Transverse colon (tissue), 4 donors: ENCODE results near the gene HAL. TPM values are rescaled to one million over a fixed set of nuclear protein-coding genes. Genes with fewer than 3 reads are reported as not detected.

Experiments used
- DNase-seq: peaks from one replicate; pipeline ENCODE4 v3.0.0-alpha.2; 2019
- H3K27ac ChIP-seq, 4 donors: fragments of 200-600 bp; sonication (generic); 2 replicates each; pipeline ENCODE4 v1.5.1; 2016 to 2018; ENCODE audit warnings: inconsistent platforms in 4 of 4
- H3K27me3 ChIP-seq: fragments of 200-600 bp; sonication (generic); 2 replicates; pipeline ENCODE4 v1.5.1; 2017; ENCODE audit warnings: inconsistent platforms
- H3K36me3 ChIP-seq, 4 donors: fragments of 200-600 bp; sonication (generic); 2 replicates each; pipeline ENCODE4 v1.5.1; 2017 to 2019; ENCODE audit warnings: inconsistent platforms in 4 of 4
- H3K4me1 ChIP-seq, 4 donors: fragments of 200-600 bp; sonication (generic); 2 replicates each; pipeline ENCODE4 v1.5.1; 2017 to 2020; ENCODE audit warnings: inconsistent platforms in 4 of 4
- H3K4me3 ChIP-seq, 4 donors: fragments of 200-600 bp; sonication (generic); 1 replicate in 1 of 4; 2 replicates in 3 of 4; pipeline versions ENCODE4 v1.5.1 to v1.6.1; 2017 to 2019; ENCODE audit warnings: inconsistent platforms in 4 of 4
- H3K9me3 ChIP-seq, 2 donors: fragments of 200-600 bp; sonication (generic); 2 replicates each; pipeline ENCODE4 v1.5.1; 2017 to 2019; ENCODE audit warnings: inconsistent platforms in 2 of 2
- EP300 ChIP-seq: sonication (generic); formaldehyde crosslinking; IDR thresholded peaks from one replicate; pipeline ENCODE4 v1.6.1; 2017; ENCODE audit warnings: antibody characterized with exemption, low read depth
- POLR2A ChIP-seq: fragments of 450-650 bp; IDR thresholded peaks from one replicate; pipeline ENCODE4 v1.6.1; 2016; ENCODE audit warnings: antibody characterized with exemption, mild to moderate bottlenecking, moderate library complexity
- POLR2AphosphoS5 ChIP-seq, 3 donors: sonication (generic); formaldehyde crosslinking; IDR thresholded peaks; one replicate each; pipeline ENCODE4 v1.6.1; 2016; ENCODE audit warnings: antibody characterized with exemption in 3 of 3
- WGBS, 2 donors: methylation state at CpG; one replicate each; pipeline ENCODE4 v1.1.5; 2018; ENCODE audit warnings: low coverage in 1 of 2; 5-methylcytosine and 5-hydroxymethylcytosine counted together
- in situ Hi-C, 4 donors: fragments of 200-750 bp; cut with MboI; loops; one replicate each; pipeline versions ENCODE4 v1.15.0 to v1.15.1; 2017; ENCODE audit warnings: low sequenced_read_pairs in 3 of 4, low pct_ligation_motif_present in 1 of 4, low pct_unique_long_range_greater_than_20kb in 1 of 4
- intact Hi-C: fragments of 100-400 bp; cut with DNase I; formaldehyde crosslinking; loops from one replicate; pipeline ENCODE4 v1.15.1; 2023; ENCODE audit warnings: low total_unique reads
- total RNA-seq, 4 donors: library from RNA; depleted of rRNA; stranded (reverse); fragments of >200 nt; gene quantifications; one replicate each; pipeline ENCODE4 v1.1.0, GENCODE V29; 2016
- TF ChIP-seq, protein P1 (sequence below), 5 experiments: fragments of 200-600 bp in 3 of 5; fragments of 450-650 bp in 2 of 5; sonication (generic) in 3 of 5; IDR thresholded peaks; 1 replicate in 2 of 5; 2 replicates in 3 of 5; pipeline ENCODE4 v1.5.1; 2016 to 2017; ENCODE audit warnings: antibody characterized with exemption in 5 of 5, inconsistent platforms in 3 of 5, mild to moderate bottlenecking in 2 of 5, moderate library complexity in 1 of 5

HAL gene
- total RNA-seq, 4 donors from 2014 or later, result 1.1 to 3.3 (median 2.6) TPM; not detected in 1

- Histone ChIP-seq H3K4me1 (peaks cover 0 to 4% (median 0%) of the 10 kb centered on the region in 4 donors), H3K27me3 (no peaks in the 10 kb centered on the region), H3K27ac (no peak overlapping the region), H3K36me3 (no peaks in the 10 kb centered on the region), H3K4me3 (no peak overlapping the region), H3K9me3 (no peaks in the 10 kb centered on the region)
- in situ Hi-C loops (loop anchor here in 1 of 4 donors (25.0 kb wide), 1 partner anchor 400 kb away; no protein-coding TSS in a partner anchor), intact Hi-C loops (no loop called here)
- DNase-seq, result no peak
- 60 to 68% methylated on average over 5 to 14 of the region's 14 CpGs for WGBS, 2 donors
- TF ChIP-seq, protein P1, sequence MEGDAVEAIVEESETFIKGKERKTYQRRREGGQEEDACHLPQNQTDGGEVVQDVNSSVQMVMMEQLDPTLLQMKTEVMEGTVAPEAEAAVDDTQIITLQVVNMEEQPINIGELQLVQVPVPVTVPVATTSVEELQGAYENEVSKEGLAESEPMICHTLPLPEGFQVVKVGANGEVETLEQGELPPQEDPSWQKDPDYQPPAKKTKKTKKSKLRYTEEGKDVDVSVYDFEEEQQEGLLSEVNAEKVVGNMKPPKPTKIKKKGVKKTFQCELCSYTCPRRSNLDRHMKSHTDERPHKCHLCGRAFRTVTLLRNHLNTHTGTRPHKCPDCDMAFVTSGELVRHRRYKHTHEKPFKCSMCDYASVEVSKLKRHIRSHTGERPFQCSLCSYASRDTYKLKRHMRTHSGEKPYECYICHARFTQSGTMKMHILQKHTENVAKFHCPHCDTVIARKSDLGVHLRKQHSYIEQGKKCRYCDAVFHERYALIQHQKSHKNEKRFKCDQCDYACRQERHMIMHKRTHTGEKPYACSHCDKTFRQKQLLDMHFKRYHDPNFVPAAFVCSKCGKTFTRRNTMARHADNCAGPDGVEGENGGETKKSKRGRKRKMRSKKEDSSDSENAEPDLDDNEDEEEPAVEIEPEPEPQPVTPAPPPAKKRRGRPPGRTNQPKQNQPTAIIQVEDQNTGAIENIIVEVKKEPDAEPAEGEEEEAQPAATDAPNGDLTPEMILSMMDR (IDR thresholded peaks at IDR 0.05), result no peak
Observed at GRCh38 chr12:95986635-95987570, 9.2 kb downstream of the HAL start.

DNA sequence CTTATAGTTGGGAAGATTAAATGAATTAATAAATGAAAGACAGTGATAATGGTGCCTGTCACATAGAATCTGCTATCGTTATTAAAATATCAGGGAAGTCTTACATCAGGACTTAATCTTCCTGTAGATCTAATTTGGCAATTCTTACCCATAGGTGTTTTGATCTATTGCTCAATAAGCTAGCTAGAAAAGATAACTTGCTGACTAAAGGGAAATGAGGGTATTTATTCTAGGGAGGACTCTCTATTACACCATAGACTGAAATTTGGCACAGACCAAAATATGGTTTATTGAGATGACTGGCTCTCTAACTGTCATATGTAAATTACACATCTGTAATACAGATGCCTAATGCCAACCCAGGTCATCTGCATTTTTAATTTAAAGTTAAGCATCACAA is 11.5 kb downstream of the HAL start:
- H3K36me3 ChIP-seq, result no peaks in the 10 kb centered on the region
- in situ Hi-C loops, result loop anchor here in 1 of 4 donors (25.0 kb wide), 1 partner anchor 397 kb away; no protein-coding TSS in a partner anchor
- H3K4me1 ChIP-seq, result peaks cover 0 to 4% (median 0%) of the 10 kb centered on the region in 4 donors
- H3K4me3 ChIP-seq, result no peak overlapping the region
- no peaks in the 10 kb centered on the region for H3K9me3 ChIP-seq
- H3K27ac ChIP-seq, result no peak overlapping the region
- intact Hi-C loops, result no loop called here
- TF ChIP-seq, protein P1 (IDR thresholded peaks at IDR 0.05), result no peak
- TF ChIP-seq POLR2A, result no peak
- TF ChIP-seq EP300, result no peak
- no peak for TF ChIP-seq POLR2AphosphoS5 (IDR thresholded peaks at IDR 0.05)
- no peaks in the 10 kb centered on the region for H3K27me3 ChIP-seq
- WGBS, 2 donors, result 91 to 95% methylated on average over 1 of the region's 1 CpG
- no peak for DNase-seq

- TF ChIP-seq POLR2A (no peak), EP300 (no peak), POLR2AphosphoS5 (IDR thresholded peaks at IDR 0.05) (no peak)
- TF ChIP-seq, protein P1 (IDR thresholded peaks at IDR 0.05), result no peak
- Histone ChIP-seq H3K9me3 (no peaks in the 10 kb centered on the region), H3K27ac (no peak overlapping the region), H3K4me3 (no peak overlapping the region), H3K27me3 (no peaks in the 10 kb centered on the region), H3K4me1 (peaks cover 0 to 4% (median 0%) of the 10 kb centered on the region in 4 donors), H3K36me3 (no peaks in the 10 kb centered on the region)
- in situ Hi-C loops (loop anchor here in 1 of 4 donors (25.0 kb wide), 1 partner anchor 395 kb away; no protein-coding TSS in a partner anchor), intact Hi-C loops (no loop called here)
- 76 to 83% methylated on average over 1 of the region's 1 CpG for WGBS, 2 donors
- no peak for DNase-seq
Observed at GRCh38 chr12:95982602-95983001, 13.5 kb downstream of the HAL start.

DNA sequence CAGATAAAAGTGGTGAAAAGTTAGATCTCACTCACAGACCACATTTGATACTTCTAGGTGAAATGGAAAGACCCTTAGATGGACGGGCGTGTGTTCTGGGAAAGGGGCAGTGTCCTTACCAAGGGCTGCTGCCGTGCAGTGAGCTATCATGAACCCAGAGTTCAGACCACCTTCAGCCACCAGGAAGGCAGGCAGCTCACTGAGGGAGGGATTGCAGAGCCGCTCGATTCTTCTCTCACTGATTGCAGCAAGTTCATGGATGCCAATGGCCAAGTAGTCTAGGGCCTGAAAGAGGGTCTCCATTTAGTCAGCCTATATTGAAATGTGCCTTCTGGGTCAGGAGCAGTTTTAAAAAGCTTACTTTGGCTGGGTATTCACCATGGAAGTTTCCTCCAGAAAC is 15.7 kb downstream of the HAL start:
- DNase-seq, result no peak
- Histone ChIP-seq H3K36me3 (no peaks in the 10 kb centered on the region), H3K27me3 (no peaks in the 10 kb centered on the region), H3K27ac (no peak overlapping the region), H3K4me1 (no peaks in the 10 kb centered on the region), H3K4me3 (no peak overlapping the region), H3K9me3 (no peaks in the 10 kb centered on the region)
- intact Hi-C loops, result no loop called here
- 88 to 93% methylated on average over 4 to 5 of the region's 5 CpGs for WGBS, 2 donors
- in situ Hi-C loops, result loop anchor here in 1 of 4 donors (25.0 kb wide), 1 partner anchor 393 kb away; no protein-coding TSS in a partner anchor
- no peak for TF ChIP-seq EP300
- TF ChIP-seq, protein P1 (IDR thresholded peaks at IDR 0.05), result no peak
- TF ChIP-seq POLR2A, result no peak
- no peak for TF ChIP-seq POLR2AphosphoS5 (IDR thresholded peaks at IDR 0.05)
